Activated naive CD8-positive, alpha-beta T cell treated with anti-CD3 and anti-CD28 coated beads, Interleukin-2, amount 10 ng/mL, durations not matched to agents 7 days and 5 days (primary cell): ENCODE measurements around the gene MRPS18B. TPM values are rescaled to one million over a fixed set of nuclear protein-coding genes. Genes with fewer than 3 reads are reported as not detected.

Experiments
- microRNA-seq: library from miRNA; unstranded; fragments of <30 nt; microRNA quantifications from one replicate; pipeline ENCODE4 v1.2.0, GENCODE V29; 2022
- total RNA-seq, 2 experiments: library from RNA; stranded (reverse); gene quantifications; one replicate each; pipeline ENCODE4 v1.2.3, GENCODE V29; 2021

MRPS18B gene
- total RNA-seq, 2 experiments from 2014 or later = 43.8 to 44.5 TPM

Small RNAs within 50 kb of the gene (microRNA-seq; reads per million reads assigned to microRNA genes)
- 54.0 reads per million, percentile 48 among the genes with 10 or more reads in this experiment for gene MIR877

Other genes starting within 250 kb of the MRPS18B start
- 100 to 1,000 TPM; 957 to 962 TPM for gene HLA-E, start 128.3 kb upstream of the MRPS18B start, total RNA-seq
- gene GNL1, start 61.4 kb upstream of the MRPS18B start, total RNA-seq = 10 to 100 TPM; 84.3 to 88.6 TPM
- 10 to 100 TPM; 19.9 to 22.5 TPM for gene PRR3, start 60.5 kb upstream of the MRPS18B start, total RNA-seq
- gene ABCF1, start 46.4 kb upstream of the MRPS18B start, total RNA-seq = 10 to 100 TPM; 67.5 to 70.4 TPM
- 100 to 1,000 TPM; 140 to 151 TPM for gene PPP1R10, start 597 bp upstream of the MRPS18B start, total RNA-seq
- gene ATAT1, start 9.0 kb downstream of the MRPS18B start, total RNA-seq = 10 to 100 TPM; 11.2 to 13.5 TPM
- gene C6orf136, start 29.3 kb downstream of the MRPS18B start, total RNA-seq = 10 to 100 TPM; 33.5 to 34.3 TPM
- gene DHX16, start 55.2 kb downstream of the MRPS18B start, total RNA-seq = 10 to 100 TPM; 42.9 to 44.2 TPM
- gene PPP1R18, start 68.8 kb downstream of the MRPS18B start, total RNA-seq = 100 to 1,000 TPM; 245 to 251 TPM
- 10 to 100 TPM; 33.1 to 33.9 TPM for gene NRM, start 73.1 kb downstream of the MRPS18B start, total RNA-seq
- 10 to 100 TPM; 50.2 to 52.2 TPM for gene MDC1, start 99.4 kb downstream of the MRPS18B start, total RNA-seq
- gene TUBB, start 102.5 kb downstream of the MRPS18B start, total RNA-seq = 1,000 to 10,000 TPM; 1,168 to 1,207 TPM
- gene FLOT1, start 124.8 kb downstream of the MRPS18B start, total RNA-seq = 100 to 1,000 TPM; 261 to 271 TPM
- gene IER3, start 126.7 kb downstream of the MRPS18B start, total RNA-seq = 10 to 100 TPM; 49.1 to 52.7 TPM